Smooth muscle cell of the umbilical artery (primary cell): ENCODE data around the gene GPRIN1. TPM values are rescaled to one million over a fixed set of nuclear protein-coding genes. Genes with fewer than 3 reads are reported as not detected.

Source experiments
- total RNA-seq: library from RNA; depleted of rRNA; stranded (reverse); fragments of >200 nt; gene quantifications from 2 replicates; pipeline ENCODE4 v1.2.3, GENCODE V29; 2014

The GPRIN1 gene
- 1.8 and 7.3 TPM in 2 replicates for total RNA-seq

GRCh38 chr5:176609724-176610434 is at the start of gene GPRIN1:
Gene GPRIN1, minus strand, starts transcription at chr5:176610156. Its CDS starts 10,322 bp downstream, at chr5:176599834.

GRCh38 chr5:176647030-176647842 is 37.3 kb upstream of the GPRIN1 start, which contains the start of gene TSPAN17:
Gene TSPAN17, plus strand, starts transcription at chr5:176647484. Its CDS starts 132 bp downstream, at chr5:176647616.

DNA sequence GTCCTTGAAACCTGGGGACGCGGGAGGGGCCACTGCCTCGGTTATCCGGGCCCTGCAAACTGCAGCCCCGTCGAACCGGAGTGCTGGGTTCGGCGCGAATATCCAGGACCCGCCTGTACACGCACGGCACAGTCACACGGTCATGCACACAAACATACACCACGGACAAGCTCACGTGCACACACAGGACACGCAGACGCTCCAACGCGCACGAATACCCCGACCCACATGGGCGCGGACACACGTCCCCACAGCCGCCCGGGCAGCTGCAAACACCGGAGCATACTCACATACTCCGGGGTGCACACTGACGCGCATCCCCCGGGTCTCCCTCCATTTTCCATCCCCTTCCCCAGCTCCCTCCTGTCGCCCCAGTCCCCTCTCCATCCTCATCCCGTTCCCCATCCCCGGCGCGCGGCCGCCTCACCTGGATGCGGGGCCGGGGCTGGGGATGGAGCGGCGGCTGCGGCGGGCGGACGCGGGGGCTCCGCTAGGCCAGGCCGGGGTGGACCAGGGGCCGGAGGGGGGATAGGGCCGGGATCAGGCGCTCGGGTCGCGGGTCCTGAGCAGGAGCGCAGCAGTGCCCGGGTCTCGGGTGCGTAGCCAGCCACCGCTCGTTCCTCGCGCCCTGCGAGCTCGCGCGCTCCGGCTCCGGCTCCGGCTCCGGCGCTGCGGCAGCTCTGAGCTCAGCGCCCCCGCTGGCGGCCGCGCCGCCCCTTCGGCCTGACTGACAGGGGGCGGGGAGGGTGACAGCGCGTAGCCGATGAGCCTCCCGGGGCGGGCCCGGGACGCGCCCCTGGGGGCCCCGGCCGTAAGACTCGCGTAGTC is 20.1 kb upstream of the GPRIN1 start, which contains the start of the genes EIF4E1B and SNCB:
Gene EIF4E1B (plus strand): TSS at position 823 of the 828 bp plus-strand sequence. CDS start 12,113 bp downstream, outside the sequence.
Gene SNCB (minus strand): TSS at position 682 of the 828 bp plus-strand sequence. CDS start 880 bp downstream, outside the sequence.

DNA sequence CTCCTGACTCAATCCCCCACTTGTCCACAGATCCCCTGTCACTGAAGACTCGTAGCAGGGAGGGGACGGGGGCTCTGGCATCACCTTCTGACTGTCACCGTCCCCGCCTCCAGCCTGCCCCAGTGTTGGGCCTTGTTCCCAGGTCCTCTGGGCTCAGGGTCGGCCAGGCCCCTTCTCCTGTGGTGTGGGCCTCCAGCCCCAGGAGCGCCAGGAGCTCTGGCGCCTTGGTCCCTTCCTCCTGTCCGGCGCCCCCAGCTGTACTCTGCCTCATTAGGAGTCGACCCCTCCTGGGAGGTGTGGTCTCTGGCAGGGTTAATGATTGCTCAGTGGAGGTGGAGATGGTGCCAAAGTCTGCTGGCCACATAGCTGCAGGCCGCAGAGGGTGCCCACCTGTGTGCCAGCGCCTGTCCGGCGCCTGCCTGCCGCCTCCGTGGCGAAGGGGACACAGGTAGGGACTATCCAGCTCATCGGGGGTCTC is 61.0 kb downstream of the GPRIN1 start, which contains the start of gene CDHR2:
Gene CDHR2 (plus strand): TSS at position 376 of the 478 bp plus-strand sequence. CDS start 16,011 bp downstream, outside the sequence.

Other genes with a start within 250 kb of the GPRIN1 start
- 76.3 and 103 TPM in 2 replicates for gene KIAA1191, start 248.4 kb downstream of the GPRIN1 start, total RNA-seq
- 23.8 and 25.2 TPM in 2 replicates for gene ARL10, start 244.7 kb downstream of the GPRIN1 start, total RNA-seq
- 6.8 and 10.7 TPM in 2 replicates for gene NOP16, start 221.6 kb downstream of the GPRIN1 start, total RNA-seq
- 15.4 and 21.3 TPM in 2 replicates for gene HIGD2A, start 221.4 kb downstream of the GPRIN1 start, total RNA-seq
- gene CLTB, start 193.6 kb downstream of the GPRIN1 start, total RNA-seq = 72.2 and 86.4 TPM in 2 replicates
- 39.5 and 48.1 TPM in 2 replicates for gene FAF2, start 161.8 kb downstream of the GPRIN1 start, total RNA-seq
- 2.1 and 4.6 TPM in 2 replicates for gene RNF44, start 72.8 kb downstream of the GPRIN1 start, total RNA-seq
- gene CDHR2, start 60.8 kb downstream of the GPRIN1 start, total RNA-seq = 0.05 TPM in 1 of 2 replicates, not detected in the other
- gene SNCB, start 20.4 kb upstream of the GPRIN1 start, total RNA-seq = 0.18 TPM in 1 of 2 replicates, not detected in the other
- gene EIF4E1B, start 20.5 kb upstream of the GPRIN1 start, total RNA-seq = not detected in 2 replicates
- 33.3 and 37.6 TPM in 2 replicates for gene TSPAN17, start 37.3 kb upstream of the GPRIN1 start, total RNA-seq
- gene UNC5A, start 200.4 kb upstream of the GPRIN1 start, total RNA-seq = not detected in 2 replicates